HepG2 (cell line): ENCODE data around the gene FKBP1A. TPM values are rescaled to one million over a fixed set of nuclear protein-coding genes. Genes with fewer than 3 reads are reported as not detected.

Experiments used
- ATAC-seq: fragments of 200-7000 bp; cut with Tn5 transposase; 3 replicates; pipeline ENCODE4 v1.9.1; 2020; ENCODE audit warnings: mild to moderate bottlenecking, moderate library complexity
- BruUV-seq: library from RNA; stranded (reverse); fragments of 400-500 nt; replicated peaks from 2 replicates; lab custom pipeline; 2021; lab: Mats Ljungman, UMichigan
- CTCF ChIA-PET: fragments of 300-600 bp; formaldehyde crosslinking; extraction: SDS; loops from one replicate; lab custom pipeline; 2021; ENCODE audit warnings: low total read pairs, inconsistent platforms, low intra/inter-chr PET ratio; lab: Yijun Ruan, JAX
- POLR2A ChIA-PET: fragments of 350-600 bp; sonication (Branson Sonifier 250); formaldehyde crosslinking; loops from one replicate; lab custom pipeline; 2020; ENCODE audit warnings: antibody characterized with exemption, inconsistent platforms; lab: Yijun Ruan, JAX
- DNase-seq: peaks from one replicate; pipeline ENCODE4 v3.0.0-alpha.2; 2015; ENCODE audit warnings: low spot score
- FAIRE-seq: peaks from 3 replicates; lab custom pipeline; 2011; peaks lifted over from hg19 to GRCh38; lab: Jason Lieb, UNC
- H2AFZ ChIP-seq: one replicate; pipeline ENCODE4 v1.6.1; 2011; ENCODE audit warnings: low read length, inconsistent platforms
- H3K27ac ChIP-seq: fragments of 300-600 bp; 3 replicates; pipeline ENCODE4 v1.8.0; 2011; ENCODE audit warnings: mixed run types, mild to moderate bottlenecking, mixed read lengths, low read length, inconsistent platforms; ENCODE audit not compliant: insufficient read depth; ENCODE audit errors: extremely low read length
- H3K27me3 ChIP-seq, 2 experiments: fragments of 200-600 bp in 1 of 2; 2 replicates in 1 of 2; 3 replicates in 1 of 2; pipeline versions ENCODE4 v1.6.0 to v1.8.0; 2011; ENCODE audit warnings: low read length in 2 of 2, mild to moderate bottlenecking in 2 of 2, moderate library complexity in 2 of 2, inconsistent platforms in 1 of 2; ENCODE audit not compliant: insufficient read depth in 2 of 2, control insufficient read depth in 1 of 2
- H3K36me3 ChIP-seq, 2 experiments: fragments of 200-600 bp in 1 of 2; replicated peaks in 1 of 2; 2 replicates in 1 of 2; 3 replicates in 1 of 2; pipeline versions ENCODE4 v1.5.1 to v1.8.0; 2011; ENCODE audit warnings: low read length in 2 of 2, inconsistent platforms in 1 of 2; ENCODE audit not compliant: insufficient read depth in 2 of 2, control insufficient read depth in 1 of 2
- H3K4me1 ChIP-seq: 2 replicates; pipeline ENCODE4 v1.5.1; 2012; ENCODE audit warnings: low read length, inconsistent platforms; ENCODE audit not compliant: insufficient read depth
- H3K4me2 ChIP-seq: 2 replicates; pipeline ENCODE4 v1.6.0; 2011; ENCODE audit warnings: low read depth, low read length, inconsistent platforms
- H3K4me3 ChIP-seq, 3 experiments: fragments of 200-600 bp in 1 of 3; sonication (generic), shearing (Covaris generic) in 1 of 3; replicated peaks in 1 of 3; 2 replicates each; pipeline ENCODE4 v1.5.1; 2011 to 2016; ENCODE audit warnings: low read length in 3 of 3, inconsistent platforms in 2 of 3, low read depth in 2 of 3, mild to moderate bottlenecking in 2 of 3, control low read depth in 1 of 3, mixed read lengths in 1 of 3; ENCODE audit not compliant: insufficient read depth in 1 of 3
- H3K79me2 ChIP-seq: one replicate; pipeline ENCODE4 v1.6.1; 2011; ENCODE audit warnings: low read length, inconsistent platforms; ENCODE audit not compliant: insufficient read depth
- H3K9ac ChIP-seq: 2 replicates; pipeline ENCODE4 v1.6.0; 2011; ENCODE audit warnings: mild to moderate bottlenecking, low read depth, low read length, inconsistent platforms; ENCODE audit not compliant: insufficient read depth
- H3K9me3 ChIP-seq: 2 replicates; pipeline ENCODE4 v1.5.1; 2012; ENCODE audit warnings: mild to moderate bottlenecking, low read length
- H4K20me1 ChIP-seq: 2 replicates; pipeline ENCODE4 v1.6.0; 2011; ENCODE audit warnings: inconsistent platforms, mild to moderate bottlenecking, low read length, moderate library complexity; ENCODE audit not compliant: insufficient read depth
- ARID2 ChIP-seq: sonication (generic); formaldehyde crosslinking; IDR thresholded peaks from 2 replicates; pipeline ENCODE4 v1.8.1; 2022; ENCODE audit warnings: mild to moderate bottlenecking, missing genetic modification reagents, borderline replicate concordance
- ATF1 ChIP-seq: IDR thresholded peaks from 2 replicates; pipeline ENCODE4 v1.6.1; 2016; ENCODE audit warnings: mild to moderate bottlenecking, control low read depth
- CENPT ChIP-seq: sonication (generic); formaldehyde crosslinking; IDR thresholded peaks from 2 replicates; pipeline ENCODE4 v1.8.0; 2022; ENCODE audit warnings: low read depth, mild to moderate bottlenecking, moderate library complexity, missing genetic modification reagents
- GTF2F1 ChIP-seq: fragments of 150-350 bp; IDR thresholded peaks from 2 replicates; pipeline ENCODE4 v1.6.1; 2014; ENCODE audit warnings: low read length
- HNRNPUL1 ChIP-seq: fragments of 200-400 bp; formaldehyde crosslinking; IDR thresholded peaks from 2 replicates; pipeline ENCODE4 v1.6.1; 2017; ENCODE audit warnings: low read depth, mild to moderate bottlenecking, low read length, moderate library complexity
- POLR2AphosphoS5 ChIP-seq: IDR thresholded peaks from 2 replicates; pipeline ENCODE4 v1.6.1; 2012; ENCODE audit warnings: low read depth, low read length
- SNAPC5 ChIP-seq: sonication (generic); formaldehyde crosslinking; IDR thresholded peaks from 2 replicates; pipeline ENCODE4 v1.8.1; 2023; ENCODE audit warnings: mild to moderate bottlenecking, missing genetic modification reagents, borderline replicate concordance
- SP140L ChIP-seq: sonication (generic); formaldehyde crosslinking; IDR thresholded peaks from 2 replicates; pipeline ENCODE4 v1.4.0; 2020; ENCODE audit warnings: missing genetic modification reagents, borderline replicate concordance
- TBX2 ChIP-seq: sonication (generic); formaldehyde crosslinking; IDR thresholded peaks from 2 replicates; pipeline ENCODE4 v1.5.0; 2020; ENCODE audit warnings: missing genetic modification reagents, mild to moderate bottlenecking, borderline replicate concordance
- TMF1 ChIP-seq: sonication (generic); formaldehyde crosslinking; IDR thresholded peaks from 2 replicates; pipeline ENCODE4 v1.8.1; 2022; ENCODE audit warnings: low read depth, missing genetic modification reagents
- ZKSCAN8 ChIP-seq: IDR thresholded peaks from 2 replicates; pipeline ENCODE4 v1.6.1; 2016; ENCODE audit warnings: borderline replicate concordance, missing genetic modification reagents, missing compliant biosample characterization
- ZMAT3 ChIP-seq: sonication (generic); formaldehyde crosslinking; conservative IDR thresholded peaks from 2 replicates; pipeline ENCODE4 v1.7.0; 2021; ENCODE audit warnings: missing genetic modification reagents
- ZNF232 ChIP-seq: sonication (generic); formaldehyde crosslinking; IDR thresholded peaks from 2 replicates; pipeline ENCODE4 v1.4.0; 2020; ENCODE audit warnings: missing genetic modification reagents, borderline replicate concordance
- ZNF772 ChIP-seq: sonication (generic); formaldehyde crosslinking; IDR thresholded peaks from 2 replicates; pipeline ENCODE4 v1.5.0; 2020; ENCODE audit warnings: mild to moderate bottlenecking, missing genetic modification reagents
- ZSCAN31 ChIP-seq: sonication (generic); formaldehyde crosslinking; IDR thresholded peaks from 2 replicates; pipeline ENCODE4 v1.5.0; 2020; ENCODE audit warnings: low read depth, mild to moderate bottlenecking, missing genetic modification reagents
- WGBS: methylation state at CpG from one replicate; pipeline ENCODE4 v1.1.6; 2017; ENCODE audit warnings: low lambda C conversion rate; 5-methylcytosine and 5-hydroxymethylcytosine counted together
- in situ Hi-C: cut with HindIII; loops from 2 replicates; pipeline ENCODE4 v1.10.0; 2017; ENCODE audit warnings: low pct_unique_long_range_greater_than_20kb; ENCODE audit not compliant: extremely low pct_ligation_motif_present
- intact Hi-C: fragments of 100-400 bp; cut with micrococcal nuclease; formaldehyde crosslinking; loops from one replicate; pipeline ENCODE4 v1.10.0; 2022; ENCODE audit not compliant: unreplicated experiment
- polyA plus RNA-seq, 8 experiments: library from polyadenylated mRNA; depleted of rRNA in 3 of 8; stranded (reverse) in 7 of 8; unstranded in 1 of 8; fragments of >200 nt; fragmentation: Illumina TruSeq in 4 of 8; extraction: Trizol in 4 of 8; gene quantifications; 2 replicates each; pipeline versions ENCODE4 v1.2.1 to v1.2.3, GENCODE V29; 2011 to 2016; ENCODE audit warnings: low read depth in 4 of 8, missing spikeins in 1 of 8, mixed read lengths in 1 of 8; ENCODE audit not compliant: insufficient read depth in 1 of 8
- total RNA-seq, 5 experiments: library from RNA; depleted of rRNA; stranded (reverse); fragments of >200 nt; fragmentation: Illumina TruSeq; extraction: Trizol; gene quantifications; 2 replicates each; pipeline ENCODE4 v1.2.3, GENCODE V29; 2016; ENCODE audit warnings: low read depth in 1 of 5
- TF ChIP-seq, protein P1 (sequence below): sonication (generic); formaldehyde crosslinking; IDR thresholded peaks from 2 replicates; pipeline ENCODE4 v1.4.0; 2020; ENCODE audit warnings: missing genetic modification reagents
- TF ChIP-seq, protein P2 (sequence below): sonication (generic); formaldehyde crosslinking; IDR thresholded peaks from 2 replicates; pipeline ENCODE4 v1.9.0; 2021; ENCODE audit warnings: mild to moderate bottlenecking, missing genetic modification reagents

The FKBP1A gene
- total and polyA plus RNA-seq, 2 of the 13 experiments (the other 11 are each of a cell fraction or from before 2014, with no cell fraction given): 119 to 468 TPM

DNA sequence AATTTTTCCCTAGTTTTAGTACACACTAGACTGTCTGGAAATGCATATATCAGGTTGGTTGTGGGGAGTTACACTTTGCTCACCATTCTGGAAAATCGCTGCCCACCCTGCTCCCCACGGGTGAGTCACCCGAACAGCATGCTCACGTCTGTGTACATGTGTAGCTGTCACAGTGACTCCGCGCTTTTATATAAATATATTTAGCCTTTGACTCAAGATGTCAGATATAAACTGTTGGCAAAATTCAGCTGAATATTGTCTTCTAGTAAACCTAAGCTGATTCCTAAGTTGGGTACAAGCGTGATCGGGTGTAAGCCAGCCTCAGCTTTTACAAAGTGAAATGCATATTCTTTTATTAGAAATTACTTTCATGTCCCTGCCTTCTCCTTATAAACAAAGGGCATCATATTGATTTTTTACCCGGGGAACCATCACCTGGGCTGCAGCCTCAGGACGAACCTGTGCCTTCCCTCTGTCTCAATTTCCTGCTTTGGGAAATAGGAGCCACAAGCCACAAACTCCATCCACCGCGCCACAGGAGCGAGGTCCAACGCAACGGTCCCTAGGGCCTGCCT lies 68.2 kb downstream of the FKBP1A start:
- DNase-seq: no peak
- WGBS: 38% methylated on average over 15 of the region's 15 CpGs
- Histone ChIP-seq H3K27ac (peak overlapping the region; percentile 98), H3K4me1 (peaks cover 62% of the 10 kb centered on the region), H3K27me3 (no peaks in the 10 kb centered on the region; a peak in 2 of 5 replicates), H3K79me2 (peaks cover 44% of the 10 kb centered on the region), H3K9ac (peak overlapping the region; percentile 9; the same call in 1 of the 2 replicates), H3K4me3 (peak overlapping the region in 2 of 3 experiments; percentile 80 to 96; a peak in 4 of 6 replicates), H3K9me3 (no peaks in the 10 kb centered on the region), H4K20me1 (peaks cover 15% of the 10 kb centered on the region; the same call in 1 of the 2 replicates), H2AFZ (no peak overlapping the region), H3K4me2 (peak overlapping the region; percentile 98), H3K36me3 (0 out of 5 replicates have a peak, but pooled peaks cover 0 to 2% of the 10 kb centered on the region in 2 experiments)
- intact Hi-C loops: loop anchor here (1.0 to 5.0 kb wide), 3 partner anchors 11 to 69 kb away; partner anchors contain the start of gene FKBP1A
- in situ Hi-C loops: no loop called here
- no peak for ATAC-seq
- POLR2A ChIA-PET: interaction anchor here (1.4 to 3.1 kb wide), 6 partner anchors 11 to 142 kb away, joined by 7 to 41 read pairs (median 26); partner anchors contain the start of genes FKBP1A and NSFL1C
- CTCF ChIA-PET: no interaction called here
- no peak for FAIRE-seq
- no TSS peak for BruUV-seq
- TF ChIP-seq POLR2AphosphoS5: no peak
- TF ChIP-seq ZKSCAN8: no peak
- no peak for TF ChIP-seq ARID2 (CRISPR knock-in tag)
- no peak for TF ChIP-seq ZNF772 (CRISPR knock-in tag)
- peak; percentile 8; the same call in 1 of the 2 replicates for TF ChIP-seq SNAPC5 (CRISPR knock-in tag)
- no peak for TF ChIP-seq CENPT
- TF ChIP-seq SP140L (CRISPR knock-in tag): no peak
- TF ChIP-seq ZSCAN31 (CRISPR knock-in tag): no peak
- no peak for TF ChIP-seq TMF1 (CRISPR knock-in tag)
- no peak for TF ChIP-seq GTF2F1
- no peak for TF ChIP-seq HNRNPUL1
- TF ChIP-seq ZNF232: no peak
- TF ChIP-seq ZMAT3 (CRISPR knock-in tag): no peak
- TF ChIP-seq, protein P1, sequence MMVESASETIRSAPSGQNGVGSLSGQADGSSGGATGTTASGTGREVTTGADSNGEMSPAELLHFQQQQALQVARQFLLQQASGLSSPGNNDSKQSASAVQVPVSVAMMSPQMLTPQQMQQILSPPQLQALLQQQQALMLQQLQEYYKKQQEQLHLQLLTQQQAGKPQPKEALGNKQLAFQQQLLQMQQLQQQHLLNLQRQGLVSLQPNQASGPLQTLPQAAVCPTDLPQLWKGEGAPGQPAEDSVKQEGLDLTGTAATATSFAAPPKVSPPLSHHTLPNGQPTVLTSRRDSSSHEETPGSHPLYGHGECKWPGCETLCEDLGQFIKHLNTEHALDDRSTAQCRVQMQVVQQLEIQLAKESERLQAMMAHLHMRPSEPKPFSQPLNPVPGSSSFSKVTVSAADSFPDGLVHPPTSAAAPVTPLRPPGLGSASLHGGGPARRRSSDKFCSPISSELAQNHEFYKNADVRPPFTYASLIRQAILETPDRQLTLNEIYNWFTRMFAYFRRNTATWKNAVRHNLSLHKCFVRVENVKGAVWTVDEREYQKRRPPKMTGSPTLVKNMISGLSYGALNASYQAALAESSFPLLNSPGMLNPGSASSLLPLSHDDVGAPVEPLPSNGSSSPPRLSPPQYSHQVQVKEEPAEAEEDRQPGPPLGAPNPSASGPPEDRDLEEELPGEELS: no peak
- no peak for TF ChIP-seq TBX2 (CRISPR knock-in tag)
- TF ChIP-seq ATF1 (CRISPR knock-in tag): no peak
- TF ChIP-seq, protein P2, sequence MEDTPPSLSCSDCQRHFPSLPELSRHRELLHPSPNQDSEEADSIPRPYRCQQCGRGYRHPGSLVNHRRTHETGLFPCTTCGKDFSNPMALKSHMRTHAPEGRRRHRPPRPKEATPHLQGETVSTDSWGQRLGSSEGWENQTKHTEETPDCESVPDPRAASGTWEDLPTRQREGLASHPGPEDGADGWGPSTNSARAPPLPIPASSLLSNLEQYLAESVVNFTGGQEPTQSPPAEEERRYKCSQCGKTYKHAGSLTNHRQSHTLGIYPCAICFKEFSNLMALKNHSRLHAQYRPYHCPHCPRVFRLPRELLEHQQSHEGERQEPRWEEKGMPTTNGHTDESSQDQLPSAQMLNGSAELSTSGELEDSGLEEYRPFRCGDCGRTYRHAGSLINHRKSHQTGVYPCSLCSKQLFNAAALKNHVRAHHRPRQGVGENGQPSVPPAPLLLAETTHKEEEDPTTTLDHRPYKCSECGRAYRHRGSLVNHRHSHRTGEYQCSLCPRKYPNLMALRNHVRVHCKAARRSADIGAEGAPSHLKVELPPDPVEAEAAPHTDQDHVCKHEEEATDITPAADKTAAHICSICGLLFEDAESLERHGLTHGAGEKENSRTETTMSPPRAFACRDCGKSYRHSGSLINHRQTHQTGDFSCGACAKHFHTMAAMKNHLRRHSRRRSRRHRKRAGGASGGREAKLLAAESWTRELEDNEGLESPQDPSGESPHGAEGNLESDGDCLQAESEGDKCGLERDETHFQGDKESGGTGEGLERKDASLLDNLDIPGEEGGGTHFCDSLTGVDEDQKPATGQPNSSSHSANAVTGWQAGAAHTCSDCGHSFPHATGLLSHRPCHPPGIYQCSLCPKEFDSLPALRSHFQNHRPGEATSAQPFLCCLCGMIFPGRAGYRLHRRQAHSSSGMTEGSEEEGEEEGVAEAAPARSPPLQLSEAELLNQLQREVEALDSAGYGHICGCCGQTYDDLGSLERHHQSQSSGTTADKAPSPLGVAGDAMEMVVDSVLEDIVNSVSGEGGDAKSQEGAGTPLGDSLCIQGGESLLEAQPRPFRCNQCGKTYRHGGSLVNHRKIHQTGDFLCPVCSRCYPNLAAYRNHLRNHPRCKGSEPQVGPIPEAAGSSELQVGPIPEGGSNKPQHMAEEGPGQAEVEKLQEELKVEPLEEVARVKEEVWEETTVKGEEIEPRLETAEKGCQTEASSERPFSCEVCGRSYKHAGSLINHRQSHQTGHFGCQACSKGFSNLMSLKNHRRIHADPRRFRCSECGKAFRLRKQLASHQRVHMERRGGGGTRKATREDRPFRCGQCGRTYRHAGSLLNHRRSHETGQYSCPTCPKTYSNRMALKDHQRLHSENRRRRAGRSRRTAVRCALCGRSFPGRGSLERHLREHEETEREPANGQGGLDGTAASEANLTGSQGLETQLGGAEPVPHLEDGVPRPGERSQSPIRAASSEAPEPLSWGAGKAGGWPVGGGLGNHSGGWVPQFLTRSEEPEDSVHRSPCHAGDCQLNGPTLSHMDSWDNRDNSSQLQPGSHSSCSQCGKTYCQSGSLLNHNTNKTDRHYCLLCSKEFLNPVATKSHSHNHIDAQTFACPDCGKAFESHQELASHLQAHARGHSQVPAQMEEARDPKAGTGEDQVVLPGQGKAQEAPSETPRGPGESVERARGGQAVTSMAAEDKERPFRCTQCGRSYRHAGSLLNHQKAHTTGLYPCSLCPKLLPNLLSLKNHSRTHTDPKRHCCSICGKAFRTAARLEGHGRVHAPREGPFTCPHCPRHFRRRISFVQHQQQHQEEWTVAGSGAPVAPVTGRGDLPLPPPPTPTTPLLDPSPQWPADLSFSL: no peak
